A673 (cell line): ENCODE measurements around the gene BRI3. TPM values are rescaled to one million over a fixed set of nuclear protein-coding genes. Genes with fewer than 3 reads are reported as not detected.

Experiments
- BruUV-seq: library from RNA; stranded (reverse); fragments of 400-500 nt; replicated peaks from 2 replicates; lab custom pipeline; 2021; lab: Mats Ljungman, UMichigan
- CTCF ChIA-PET: fragments of 300-600 bp; sonication (Branson Sonifier 250); formaldehyde crosslinking; loops from one replicate; lab custom pipeline; 2022; ENCODE audit warnings: antibody characterized with exemption; lab: Charles Lee
- POLR2A ChIA-PET: fragments of 300-600 bp; sonication (Branson Sonifier 250); formaldehyde crosslinking; loops from one replicate; lab custom pipeline; 2022; ENCODE audit warnings: antibody characterized with exemption; ENCODE audit not compliant: low non-redundant PET; lab: Charles Lee
- DNase-seq: peaks from one replicate; pipeline ENCODE4 v3.0.0-alpha.2; 2015; ENCODE audit warnings: low spot score
- H3K27ac ChIP-seq: fragments of 200-600 bp; sonication (generic); 2 replicates; pipeline ENCODE4 v1.5.1; 2016; ENCODE audit warnings: mixed run types, low read depth, mild to moderate bottlenecking, mixed read lengths, antibody characterized with exemption, low read length; ENCODE audit not compliant: poor library complexity, severe bottlenecking
- H3K27me3 ChIP-seq: fragments of 200-600 bp; sonication (generic); replicated peaks from 2 replicates; pipeline ENCODE4 v1.6.1; 2017; ENCODE audit warnings: mixed run types, low read depth, mild to moderate bottlenecking, mixed read lengths, antibody characterized with exemption, low read length; ENCODE audit not compliant: insufficient read depth, poor library complexity
- H3K36me3 ChIP-seq: fragments of 200-600 bp; sonication (generic); 2 replicates; pipeline ENCODE4 v1.6.1; 2016; ENCODE audit warnings: mixed run types, mild to moderate bottlenecking, mixed read lengths, antibody characterized with exemption, low read length; ENCODE audit not compliant: insufficient read depth, poor library complexity, severe bottlenecking
- H3K4me1 ChIP-seq: fragments of 200-600 bp; sonication (generic); 2 replicates; pipeline ENCODE4 v1.6.1; 2017; ENCODE audit warnings: mixed run types, mild to moderate bottlenecking, mixed read lengths, antibody characterized with exemption, low read length; ENCODE audit not compliant: insufficient read depth, poor library complexity, severe bottlenecking
- H3K4me3 ChIP-seq: fragments of 200-600 bp; sonication (generic); 2 replicates; pipeline ENCODE4 v1.5.1; 2016; ENCODE audit warnings: low read depth, mixed run types, mild to moderate bottlenecking, mixed read lengths, low read length; ENCODE audit not compliant: poor library complexity, severe bottlenecking
- H3K9me3 ChIP-seq: fragments of 200-600 bp; sonication (generic); 2 replicates; pipeline ENCODE4 v1.6.1; 2016; ENCODE audit warnings: mixed run types, low read depth, mild to moderate bottlenecking, mixed read lengths, antibody characterized with exemption, low read length; ENCODE audit not compliant: poor library complexity, severe bottlenecking
- CTCF ChIP-seq: fragments of 300-800, 200-600 bp; sonication (generic); conservative IDR thresholded peaks from 2 replicates; pipeline ENCODE4 v1.5.1; 2017; ENCODE audit warnings: low read depth, mild to moderate bottlenecking, antibody characterized with exemption, low read length, moderate library complexity, mixed read lengths
- EZH2 ChIP-seq: fragments of 200-600 bp; sonication (generic); IDR thresholded peaks from 2 replicates; pipeline ENCODE4 v1.6.1; 2017; ENCODE audit warnings: borderline replicate concordance, low read depth, mild to moderate bottlenecking, mixed read lengths, antibody characterized with exemption, low read length; ENCODE audit not compliant: poor library complexity, severe bottlenecking
- intact Hi-C: fragments of 100-400 bp; cut with micrococcal nuclease; formaldehyde crosslinking; loops from one replicate; pipeline ENCODE4 v1.10.0; 2022; ENCODE audit not compliant: unreplicated experiment
- total RNA-seq: library from RNA; stranded (reverse); gene quantifications from 2 replicates; pipeline ENCODE4 v1.2.3, GENCODE V29; 2021

Gene BRI3
- total RNA-seq, 1 experiment from 2014 or later = 85.8 TPM

GRCh38 chr7:98339043-98339442 is 57.6 kb downstream of the BRI3 start:
- POLR2A ChIA-PET = no interaction called here
- Histone ChIP-seq H3K4me1 (no peaks in the 10 kb centered on the region), H3K27ac (no peak overlapping the region), H3K27me3 (no peaks in the 10 kb centered on the region), H3K36me3 (no peaks in the 10 kb centered on the region), H3K4me3 (no peak overlapping the region), H3K9me3 (no peaks in the 10 kb centered on the region)
- intact Hi-C loops = no loop called here
- CTCF ChIA-PET = no interaction called here
- no peak for DNase-seq
- TF ChIP-seq CTCF (no peak), EZH2 (no peak)
- no TSS peak for BruUV-seq

GRCh38 chr7:98341106-98341505 is 59.6 kb downstream of the BRI3 start:
- Histone ChIP-seq H3K36me3 (no peaks in the 10 kb centered on the region), H3K27me3 (no peaks in the 10 kb centered on the region), H3K4me3 (no peak overlapping the region), H3K27ac (no peak overlapping the region), H3K4me1 (no peaks in the 10 kb centered on the region), H3K9me3 (no peaks in the 10 kb centered on the region)
- intact Hi-C loops = no loop called here
- TF ChIP-seq CTCF (no peak), EZH2 (no peak)
- DNase-seq = no peak
- POLR2A ChIA-PET = no interaction called here
- CTCF ChIA-PET = no interaction called here
- BruUV-seq = no TSS peak

Other genes with a start within 250 kb of the BRI3 start
- 20.6 TPM in 2 replicates for gene LMTK2, start 174.8 kb upstream of the BRI3 start, total RNA-seq
- 0.64 and 1.3 TPM in 2 replicates for gene BHLHA15, start 70.2 kb upstream of the BRI3 start, total RNA-seq
- gene TECPR1, start 29.5 kb upstream of the BRI3 start, total RNA-seq = 21.2 and 25.9 TPM in 2 replicates
- 0.77 and 0.92 TPM in 2 replicates for gene BAIAP2L1, start 119.4 kb downstream of the BRI3 start, total RNA-seq